CD14-positive monocyte (primary cell): ENCODE data around the gene PHKA2. TPM values are rescaled to one million over a fixed set of nuclear protein-coding genes. Genes with fewer than 3 reads are reported as not detected.

ENCODE experiments used
- DNase-seq, 3 donors: peaks; one replicate each; pipeline ENCODE4 v3.0.0-alpha.2; 2011 to 2022
- H2AFZ ChIP-seq: 2 replicates; pipeline ENCODE4 v1.6.0; 2012; ENCODE audit warnings: mild to moderate bottlenecking, low read depth, low read length, inconsistent platforms; ENCODE audit not compliant: insufficient read depth, poor library complexity, severe bottlenecking
- H3K27ac ChIP-seq, 2 donors: 1 replicate in 1 of 2; 2 replicates in 1 of 2; pipeline ENCODE4 v1.5.1; 2012 to 2013; ENCODE audit warnings: low read length in 2 of 2, control low read depth in 1 of 2, inconsistent platforms in 1 of 2, low read depth in 1 of 2, mild to moderate bottlenecking in 1 of 2
- H3K27me3 ChIP-seq, 2 donors: one replicate each; pipeline versions ENCODE4 v1.6.0 to v1.6.1; 2011 to 2013; ENCODE audit warnings: low read length in 2 of 2; ENCODE audit not compliant: control insufficient read depth in 2 of 2, insufficient read depth in 2 of 2
- H3K36me3 ChIP-seq, 2 donors: replicated peaks in 1 of 2; 1 replicate in 1 of 2; 2 replicates in 1 of 2; pipeline versions ENCODE4 v1.5.1 to v1.6.1; 2012 to 2013; ENCODE audit warnings: low read length in 2 of 2, control low read depth in 1 of 2, inconsistent platforms in 1 of 2, mild to moderate bottlenecking in 1 of 2; ENCODE audit not compliant: insufficient read depth in 2 of 2, control insufficient read depth in 1 of 2
- H3K4me1 ChIP-seq, 2 donors: 1 replicate in 1 of 2; 2 replicates in 1 of 2; pipeline versions ENCODE4 v1.5.1 to v1.6.1; 2012 to 2013; ENCODE audit warnings: low read length in 2 of 2, control low read depth in 1 of 2, inconsistent platforms in 1 of 2, mild to moderate bottlenecking in 1 of 2, moderate library complexity in 1 of 2; ENCODE audit not compliant: insufficient read depth in 2 of 2, control insufficient read depth in 1 of 2
- H3K4me2 ChIP-seq: replicated peaks from 2 replicates; pipeline ENCODE3; 2012; ENCODE audit warnings: low read length, moderate library complexity, mild to moderate bottlenecking; ENCODE audit not compliant: poor library complexity, severe bottlenecking; ENCODE audit errors: extremely low read depth
- H3K4me3 ChIP-seq, 3 experiments: fragments of 200-600 bp in 1 of 3; sonication (generic) in 1 of 3; replicated peaks in 1 of 3; 1 replicate in 2 of 3; 2 replicates in 1 of 3; pipeline ENCODE4 v1.5.1; 2011 to 2013; ENCODE audit warnings: low read length in 3 of 3, mild to moderate bottlenecking in 3 of 3, control low read depth in 2 of 3, low read depth in 2 of 3, inconsistent platforms in 1 of 3, moderate library complexity in 1 of 3
- H3K79me2 ChIP-seq: 2 replicates; pipeline ENCODE4 v1.6.0; 2012; ENCODE audit warnings: mild to moderate bottlenecking, control low read depth, inconsistent platforms, low read length, moderate library complexity; ENCODE audit not compliant: insufficient read depth
- H3K9ac ChIP-seq: 2 replicates; pipeline ENCODE4 v1.6.0; 2017; ENCODE audit warnings: low read length, mild to moderate bottlenecking; ENCODE audit not compliant: insufficient read depth, poor library complexity, severe bottlenecking
- H3K9me3 ChIP-seq, 2 donors: replicated peaks in 1 of 2; 1 replicate in 1 of 2; 2 replicates in 1 of 2; pipeline versions ENCODE4 v1.5.1 to v1.6.1; 2012 to 2013; ENCODE audit warnings: low read length in 2 of 2, control low read depth in 1 of 2; ENCODE audit not compliant: control insufficient read depth in 1 of 2, insufficient read depth in 1 of 2
- H4K20me1 ChIP-seq: 2 replicates; pipeline ENCODE4 v1.6.0; 2012; ENCODE audit warnings: mild to moderate bottlenecking, low read length, control low read depth, moderate library complexity; ENCODE audit not compliant: insufficient read depth
- H3K27ac Mint-ChIP-seq, 7 donors: one replicate each; pipeline ENCODE4 v1.8.0; 2020; ENCODE audit warnings: mild to moderate bottlenecking in 7 of 7, mixed read lengths in 7 of 7, moderate library complexity in 6 of 7, inconsistent platforms in 2 of 7
- H3K27me3 Mint-ChIP-seq, 3 donors: one replicate each; pipeline ENCODE4 v1.8.0; 2021 to 2022; ENCODE audit warnings: low read depth in 3 of 3, mild to moderate bottlenecking in 3 of 3, mixed read lengths in 3 of 3, moderate library complexity in 3 of 3, inconsistent platforms in 1 of 3
- H3K36me3 Mint-ChIP-seq, 2 donors: one replicate each; pipeline ENCODE4 v1.8.0; 2020; ENCODE audit warnings: mixed read lengths in 2 of 2, inconsistent platforms in 1 of 2, mild to moderate bottlenecking in 1 of 2
- H3K4me1 Mint-ChIP-seq: one replicate; pipeline ENCODE4 v1.8.0; 2020; ENCODE audit warnings: mild to moderate bottlenecking, mixed read lengths
- H3K4me3 Mint-ChIP-seq, 2 donors: one replicate each; pipeline ENCODE4 v1.8.0; 2020; ENCODE audit warnings: mild to moderate bottlenecking in 2 of 2, mixed read lengths in 2 of 2, moderate library complexity in 1 of 2
- H3K9me3 Mint-ChIP-seq, 7 donors: one replicate each; pipeline ENCODE4 v1.8.0; 2020 to 2022; ENCODE audit warnings: mixed read lengths in 7 of 7, mild to moderate bottlenecking in 6 of 7, moderate library complexity in 6 of 7, inconsistent platforms in 2 of 7
- WGBS: methylation state at CpG from one replicate; pipeline ENCODE4 v1.1.5; 2013; ENCODE audit warnings: missing lambda C conversion rate; ENCODE audit not compliant: insufficient coverage; 5-methylcytosine and 5-hydroxymethylcytosine counted together
- intact Hi-C, 2 donors: fragments of 100-400 bp; cut with micrococcal nuclease; formaldehyde crosslinking; loops; one replicate each; pipeline versions ENCODE4 v1.15.0 to v1.15.1; 2023
- polyA plus RNA-seq, 3 donors: library from polyadenylated mRNA; depleted of rRNA in 1 of 3; unstranded in 2 of 3; stranded (reverse) in 1 of 3; fragments of 300-500 nt in 2 of 3; fragments of >200 nt in 1 of 3; fragmentation: Illumina TruSeq in 2 of 3; gene quantifications; 1 replicate in 2 of 3; 2 replicates in 1 of 3; pipeline ENCODE4 v1.2.3, GENCODE V29; 2012 to 2021
- TF ChIP-seq, protein P1 (sequence below): fragments of 200-600 bp; IDR thresholded peaks from one replicate; pipeline ENCODE4 v1.8.0; 2022; ENCODE audit warnings: antibody characterized with exemption, mild to moderate bottlenecking

The PHKA2 gene
- polyA plus RNA-seq, 3 donors = 8.7 to 63.3 (median 9.1) TPM

GRCh38 chrX:18994713-18995112 lies 10.8 kb upstream of the PHKA2 start:
- H3K4me1 ChIP-seq = no peaks in the 10 kb centered on the region
- peaks cover 0 to 3% of the 10 kb centered on the region in 2 donors for H3K36me3 ChIP-seq
- peaks cover 2 to 5% of the 10 kb centered on the region in 2 donors for H3K36me3 Mint-ChIP-seq
- no peak overlapping the region for H3K9ac ChIP-seq
- TF ChIP-seq, protein P1, sequence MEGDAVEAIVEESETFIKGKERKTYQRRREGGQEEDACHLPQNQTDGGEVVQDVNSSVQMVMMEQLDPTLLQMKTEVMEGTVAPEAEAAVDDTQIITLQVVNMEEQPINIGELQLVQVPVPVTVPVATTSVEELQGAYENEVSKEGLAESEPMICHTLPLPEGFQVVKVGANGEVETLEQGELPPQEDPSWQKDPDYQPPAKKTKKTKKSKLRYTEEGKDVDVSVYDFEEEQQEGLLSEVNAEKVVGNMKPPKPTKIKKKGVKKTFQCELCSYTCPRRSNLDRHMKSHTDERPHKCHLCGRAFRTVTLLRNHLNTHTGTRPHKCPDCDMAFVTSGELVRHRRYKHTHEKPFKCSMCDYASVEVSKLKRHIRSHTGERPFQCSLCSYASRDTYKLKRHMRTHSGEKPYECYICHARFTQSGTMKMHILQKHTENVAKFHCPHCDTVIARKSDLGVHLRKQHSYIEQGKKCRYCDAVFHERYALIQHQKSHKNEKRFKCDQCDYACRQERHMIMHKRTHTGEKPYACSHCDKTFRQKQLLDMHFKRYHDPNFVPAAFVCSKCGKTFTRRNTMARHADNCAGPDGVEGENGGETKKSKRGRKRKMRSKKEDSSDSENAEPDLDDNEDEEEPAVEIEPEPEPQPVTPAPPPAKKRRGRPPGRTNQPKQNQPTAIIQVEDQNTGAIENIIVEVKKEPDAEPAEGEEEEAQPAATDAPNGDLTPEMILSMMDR = no peak
- H3K9me3 ChIP-seq = no peaks in the 10 kb centered on the region
- H3K27me3 Mint-ChIP-seq = peaks cover 0 to 12% (median 0%) of the 10 kb centered on the region in 3 donors
- H3K9me3 Mint-ChIP-seq = no peaks in the 10 kb centered on the region
- no peaks in the 10 kb centered on the region for H3K4me1 Mint-ChIP-seq
- intact Hi-C loops = no loop called here
- no peak overlapping the region for H3K4me3 Mint-ChIP-seq
- no peak overlapping the region for H3K27ac Mint-ChIP-seq
- no peaks in the 10 kb centered on the region for H4K20me1 ChIP-seq
- no peaks in the 10 kb centered on the region for H3K79me2 ChIP-seq
- H3K27me3 ChIP-seq = no peaks in the 10 kb centered on the region
- H3K4me2 ChIP-seq = no peak overlapping the region
- no peak overlapping the region for H3K27ac ChIP-seq
- DNase-seq = no peak
- WGBS = no CpG with 5 or more reads among the region's 3 CpGs
- no peak overlapping the region for H3K4me3 ChIP-seq
- H2AFZ ChIP-seq = no peak overlapping the region

DNA sequence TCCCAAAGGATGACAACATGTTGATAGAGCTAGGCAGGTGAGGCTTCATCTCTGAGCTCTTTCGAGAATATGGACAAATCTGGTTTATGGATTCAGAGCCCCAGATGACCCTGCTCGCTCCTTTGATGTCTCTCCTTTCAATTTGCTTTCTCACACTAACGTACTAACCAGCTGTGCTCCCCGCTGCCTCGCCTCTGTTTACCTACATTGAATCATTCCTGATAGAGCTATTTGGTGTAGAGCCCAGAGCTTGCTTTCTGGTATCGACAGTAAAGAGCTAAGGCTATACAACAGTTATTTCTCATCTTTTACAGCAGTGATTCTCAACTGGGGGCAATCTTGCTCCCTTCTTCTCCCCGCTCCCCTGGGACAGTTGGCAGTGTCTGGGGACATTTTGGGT lies 8.9 kb upstream of the PHKA2 start:
- H3K4me1 Mint-ChIP-seq = no peaks in the 10 kb centered on the region
- H3K4me3 Mint-ChIP-seq = no peak overlapping the region
- H3K4me3 ChIP-seq = no peak overlapping the region
- no peak for DNase-seq
- no peak overlapping the region for H3K27ac Mint-ChIP-seq
- WGBS = no CpG with 5 or more reads among the region's 7 CpGs
- H3K9me3 Mint-ChIP-seq = no peaks in the 10 kb centered on the region
- no peak overlapping the region for H2AFZ ChIP-seq
- H3K36me3 ChIP-seq = peaks cover 0 to 4% of the 10 kb centered on the region in 2 donors
- H3K27me3 ChIP-seq = no peaks in the 10 kb centered on the region
- peaks cover 0 to 7% (median 0%) of the 10 kb centered on the region in 3 donors for H3K27me3 Mint-ChIP-seq
- H3K9ac ChIP-seq = no peak overlapping the region
- no peaks in the 10 kb centered on the region for H4K20me1 ChIP-seq
- intact Hi-C loops = no loop called here
- H3K4me2 ChIP-seq = no peak overlapping the region
- peaks cover 6 to 7% of the 10 kb centered on the region in 2 donors for H3K36me3 Mint-ChIP-seq
- TF ChIP-seq, protein P1 = no peak
- H3K79me2 ChIP-seq = no peaks in the 10 kb centered on the region
- no peaks in the 10 kb centered on the region for H3K9me3 ChIP-seq
- no peak overlapping the region for H3K27ac ChIP-seq
- no peaks in the 10 kb centered on the region for H3K4me1 ChIP-seq
